CD4-positive, alpha-beta T cell treated with Interleukin-4 for 1 hour (primary cell): ENCODE data around the gene SEMA5A.

Experiments used
- DNase-seq, 2 donors: peaks; one replicate each; pipeline ENCODE4 v3.0.0-alpha.2; 2020 to 2022

The SEMA5A gene

GRCh38 chr5:9507974-9508373 lies 37.9 kb downstream of the SEMA5A start:
- DNase-seq, result no peak

GRCh38 chr5:9505225-9505624 lies 40.6 kb downstream of the SEMA5A start:
- no peak for DNase-seq

- no peak for DNase-seq
Observed at GRCh38 chr5:9502864-9503263, 43.0 kb downstream of the SEMA5A start.

- no peak for DNase-seq
Observed at GRCh38 chr5:9502050-9502834, 43.6 kb downstream of the SEMA5A start.

GRCh38 chr5:9500625-9501024 lies 45.2 kb downstream of the SEMA5A start:
- no peak for DNase-seq

GRCh38 chr5:9500193-9500592 lies 45.7 kb downstream of the SEMA5A start:
- no peak for DNase-seq

- no peak for DNase-seq
Observed at GRCh38 chr5:9499498-9499876, 46.4 kb downstream of the SEMA5A start.

GRCh38 chr5:9498541-9499497 lies 47.1 kb downstream of the SEMA5A start:
- DNase-seq, result no peak

- no peak for DNase-seq
Observed at GRCh38 chr5:9497347-9497746, 48.5 kb downstream of the SEMA5A start.

- DNase-seq, result no peak
Observed at GRCh38 chr5:9496801-9497200, 49.1 kb downstream of the SEMA5A start.

- no peak for DNase-seq
Observed at GRCh38 chr5:9495121-9495520, 50.8 kb downstream of the SEMA5A start.

GRCh38 chr5:9494301-9494700 lies 51.6 kb downstream of the SEMA5A start:
- no peak for DNase-seq

- DNase-seq, result no peak
Observed at GRCh38 chr5:9490494-9491097, 55.3 kb downstream of the SEMA5A start.

GRCh38 chr5:9483779-9484178 lies 62.1 kb downstream of the SEMA5A start:
- DNase-seq, result no peak

GRCh38 chr5:9483243-9483642 lies 62.6 kb downstream of the SEMA5A start:
- no peak for DNase-seq

- no peak for DNase-seq
Observed at GRCh38 chr5:9482381-9482780, 63.5 kb downstream of the SEMA5A start.

GRCh38 chr5:9480499-9480898 lies 65.4 kb downstream of the SEMA5A start:
- DNase-seq, result no peak

GRCh38 chr5:9479990-9480389 lies 65.9 kb downstream of the SEMA5A start:
- DNase-seq, result no peak

GRCh38 chr5:9479361-9479760 lies 66.5 kb downstream of the SEMA5A start:
- no peak for DNase-seq

GRCh38 chr5:9477537-9477936 lies 68.3 kb downstream of the SEMA5A start:
- no peak for DNase-seq

GRCh38 chr5:9474219-9475002 lies 71.5 kb downstream of the SEMA5A start:
- DNase-seq, result no peak

GRCh38 chr5:9473624-9474023 lies 72.3 kb downstream of the SEMA5A start:
- no peak for DNase-seq

GRCh38 chr5:9470410-9470809 lies 75.5 kb downstream of the SEMA5A start:
- no peak for DNase-seq
